ENCODE measurements around the gene KRT26. TPM values are rescaled to one million over a fixed set of nuclear protein-coding genes. Genes with fewer than 3 reads are reported as not detected.
"Not testable (repeated sequence)": the region's sequence is repeated elsewhere in the genome, so short reads cannot be mapped to it uniquely, and the experiment has no call there.

The KRT26 gene
- polyA plus RNA-seq (2013, experiment 1 of 2; ENCODE audit: insufficient read length) = not detected
- not detected for polyA plus RNA-seq (2013, experiment 2 of 2; ENCODE audit: insufficient read length)

- no peak for DNase-seq
Observed at GRCh38 chr17:40772101-40772500, at the start of gene KRT26. Gene KRT26, minus strand, starts transcription at chr17:40772201. Its CDS starts 88 bp downstream, at chr17:40772113.

- DNase-seq = no peak
Observed at GRCh38 chr17:40821536-40821935, 49.5 kb upstream of the KRT26 start.

GRCh38 chr17:40820228-40820838 is 48.3 kb upstream of the KRT26 start:
- no peak for DNase-seq

- DNase-seq = peak; percentile 13
Observed at GRCh38 chr17:40819528-40820125, 47.6 kb upstream of the KRT26 start.

- DNase-seq = peak; percentile 88
Observed at GRCh38 chr17:40818733-40819527, 46.9 kb upstream of the KRT26 start.

- DNase-seq = no peak
Observed at GRCh38 chr17:40818343-40818732, 46.3 kb upstream of the KRT26 start.

- no peak for DNase-seq
Observed at GRCh38 chr17:40817103-40817682, 45.2 kb upstream of the KRT26 start.

- no peak for DNase-seq
Observed at GRCh38 chr17:40816569-40816968, 44.6 kb upstream of the KRT26 start.

GRCh38 chr17:40815381-40815780 is 43.4 kb upstream of the KRT26 start:
- DNase-seq = no peak

GRCh38 chr17:40814657-40815056 is 42.7 kb upstream of the KRT26 start:
- not testable (repeated sequence) for DNase-seq

GRCh38 chr17:40813804-40814203 is 41.8 kb upstream of the KRT26 start:
- DNase-seq = no peak

- DNase-seq = no peak
Observed at GRCh38 chr17:40812639-40813038, 40.6 kb upstream of the KRT26 start.

- DNase-seq = peak; percentile 33
Observed at GRCh38 chr17:40810494-40810893, 38.5 kb upstream of the KRT26 start.

GRCh38 chr17:40809721-40810421 is 37.9 kb upstream of the KRT26 start:
- peak; percentile 42 for DNase-seq

- DNase-seq = no peak
Observed at GRCh38 chr17:40806131-40806530, 34.1 kb upstream of the KRT26 start.

GRCh38 chr17:40803617-40804082 is 31.6 kb upstream of the KRT26 start:
- DNase-seq = peak; percentile 66

GRCh38 chr17:40801157-40801556 is 29.2 kb upstream of the KRT26 start:
- no peak for DNase-seq

GRCh38 chr17:40800381-40800780 is 28.4 kb upstream of the KRT26 start:
- DNase-seq = no peak

- no peak for DNase-seq
Observed at GRCh38 chr17:40799859-40800258, 27.9 kb upstream of the KRT26 start, which contains the start of gene KRT28. Gene KRT28, minus strand, starts transcription at chr17:40799959. Its CDS starts 66 bp downstream, at chr17:40799893.

GRCh38 chr17:40796846-40797245 is 24.8 kb upstream of the KRT26 start:
- DNase-seq = no peak

- no peak for DNase-seq
Observed at GRCh38 chr17:40795019-40795667, 23.1 kb upstream of the KRT26 start.

- DNase-seq = no peak
Observed at GRCh38 chr17:40794466-40794865, 22.5 kb upstream of the KRT26 start.

Data from fibroblast of skin of abdomen (primary cell).